Ishikawa (cell line): ENCODE measurements around the gene GBP7.

Source experiments
- CEBPB ChIP-seq: IDR thresholded peaks from 2 replicates; pipeline ENCODE4 v1.6.1; 2012
- CREB1 ChIP-seq: IDR thresholded peaks from 2 replicates; pipeline ENCODE4 v1.6.1; 2012; ENCODE audit warnings: low read depth
- EGR1 ChIP-seq: IDR thresholded peaks from 2 replicates; pipeline ENCODE4 v1.6.1; 2012
- FOXM1 ChIP-seq: IDR thresholded peaks from 2 replicates; pipeline ENCODE4 v1.6.1; 2012; ENCODE audit warnings: low read depth, borderline replicate concordance
- MAX ChIP-seq: IDR thresholded peaks from 2 replicates; pipeline ENCODE4 v1.6.1; 2012
- NFIC ChIP-seq: IDR thresholded peaks from 2 replicates; pipeline ENCODE4 v1.6.1; 2012
- RAD21 ChIP-seq: IDR thresholded peaks from 2 replicates; pipeline ENCODE4 v1.6.1; 2012; ENCODE audit warnings: low read depth
- REST ChIP-seq: IDR thresholded peaks from 2 replicates; pipeline ENCODE4 v1.6.1; 2012; ENCODE audit warnings: low read depth, mild to moderate bottlenecking
- TAF1 ChIP-seq: IDR thresholded peaks from 2 replicates; pipeline ENCODE4 v1.6.1; 2012; ENCODE audit warnings: low read depth, mild to moderate bottlenecking
- TCF12 ChIP-seq: IDR thresholded peaks from 2 replicates; pipeline ENCODE4 v1.6.1; 2012; ENCODE audit warnings: low read depth

GRCh38 chr1:89087241-89087640 lies 88.6 kb downstream of the GBP7 start:
- TF ChIP-seq NFIC (no peak), FOXM1 (no peak), EGR1 (no peak), CEBPB (no peak), MAX (no peak), RAD21 (no peak), TCF12 (no peak), CREB1 (no peak), TAF1 (no peak), REST (no peak)
